ENCODE results near the gene LIAS.

GRCh38 chr4:39427520-39428114 lies 31.2 kb upstream of the LIAS start:
- TF ChIP-seq POLR2A (IDR thresholded peaks at IDR 0.05) (no peak), CTCF (IDR thresholded peaks at IDR 0.05) (no peak)
